HepG2 (cell line): ENCODE data around the gene TOP2B. TPM values are rescaled to one million over a fixed set of nuclear protein-coding genes. Genes with fewer than 3 reads are reported as not detected.

Source experiments
- FOSL2 ChIP-seq: sonication (generic); formaldehyde crosslinking; IDR thresholded peaks from 2 replicates; pipeline ENCODE4 v1.4.0; 2020; ENCODE audit warnings: missing genetic modification reagents
- IKZF4 ChIP-seq: sonication (generic); formaldehyde crosslinking; IDR thresholded peaks from 2 replicates; pipeline ENCODE4 v1.5.1; 2020; ENCODE audit warnings: borderline replicate concordance, mild to moderate bottlenecking, low read depth, missing genetic modification reagents; ENCODE audit errors: not compliant biosample characterization
- KMT2B ChIP-seq: IDR thresholded peaks from 2 replicates; pipeline ENCODE4 v1.6.1; 2016; ENCODE audit warnings: missing genetic modification reagents, missing compliant biosample characterization
- MTA1 ChIP-seq: sonication (generic); formaldehyde crosslinking; IDR thresholded peaks from 2 replicates; pipeline ENCODE4 v1.4.0; 2020; ENCODE audit warnings: missing genetic modification reagents, mild to moderate bottlenecking, borderline replicate concordance
- MYC ChIP-seq: sonication (generic); formaldehyde crosslinking; IDR thresholded peaks from 2 replicates; pipeline ENCODE4 v1.9.0; 2021; ENCODE audit warnings: missing genetic modification reagents, borderline replicate concordance
- NBN ChIP-seq: fragments of 450-650 bp; conservative IDR thresholded peaks from 2 replicates; pipeline ENCODE4 v1.6.1; 2017
- NFE2 ChIP-seq: sonication (generic); formaldehyde crosslinking; IDR thresholded peaks from 2 replicates; pipeline ENCODE4 v1.4.0; 2020; ENCODE audit warnings: missing genetic modification reagents
- SP1 ChIP-seq, 2 experiments: fragments of 450-650 bp in 1 of 2; sonication (generic) in 1 of 2; formaldehyde crosslinking in 1 of 2; IDR thresholded peaks; 2 replicates each; pipeline versions ENCODE4 v1.4.0 to v1.6.1; 2016 to 2020; ENCODE audit warnings: missing genetic modification reagents in 1 of 2
- SRY ChIP-seq: sonication (generic); formaldehyde crosslinking; IDR thresholded peaks from 2 replicates; pipeline ENCODE4 v1.8.0; 2022; ENCODE audit warnings: mild to moderate bottlenecking, missing genetic modification reagents
- SSRP1 ChIP-seq: IDR thresholded peaks from 2 replicates; pipeline ENCODE4 v1.6.1; 2016; ENCODE audit warnings: control low read depth
- TRIM24 ChIP-seq: sonication (generic); formaldehyde crosslinking; IDR thresholded peaks from 2 replicates; pipeline ENCODE4 v1.8.0; 2022; ENCODE audit warnings: mild to moderate bottlenecking, missing genetic modification reagents
- TSC22D2 ChIP-seq: sonication (generic); formaldehyde crosslinking; IDR thresholded peaks from 2 replicates; pipeline ENCODE4 v1.5.1; 2020; ENCODE audit warnings: missing genetic modification reagents, mild to moderate bottlenecking, borderline replicate concordance
- U2AF2 ChIP-seq: fragments of 200-400 bp; formaldehyde crosslinking; IDR thresholded peaks from 2 replicates; pipeline ENCODE4 v1.6.1; 2017; ENCODE audit warnings: low read depth, mild to moderate bottlenecking, low read length
- ZNF629 ChIP-seq: sonication (generic); formaldehyde crosslinking; conservative IDR thresholded peaks from 2 replicates; pipeline ENCODE4 v1.5.0; 2020; ENCODE audit warnings: missing genetic modification reagents
- polyA plus RNA-seq, 8 experiments: library from polyadenylated mRNA; depleted of rRNA in 3 of 8; stranded (reverse) in 7 of 8; unstranded in 1 of 8; fragments of >200 nt; fragmentation: Illumina TruSeq in 4 of 8; extraction: Trizol in 4 of 8; gene quantifications; 2 replicates each; pipeline versions ENCODE4 v1.2.1 to v1.2.3, GENCODE V29; 2011 to 2016; ENCODE audit warnings: low read depth in 4 of 8, missing spikeins in 1 of 8, mixed read lengths in 1 of 8; ENCODE audit not compliant: insufficient read depth in 1 of 8
- total RNA-seq, 5 experiments: library from RNA; depleted of rRNA; stranded (reverse); fragments of >200 nt; fragmentation: Illumina TruSeq; extraction: Trizol; gene quantifications; 2 replicates each; pipeline ENCODE4 v1.2.3, GENCODE V29; 2016; ENCODE audit warnings: low read depth in 1 of 5
- TF ChIP-seq, protein P1 (sequence below): IDR thresholded peaks from 2 replicates; pipeline ENCODE4 v1.6.1; 2016; ENCODE audit warnings: missing compliant biosample characterization, missing genetic modification reagents, borderline replicate concordance
- TF ChIP-seq, protein P2 (sequence below): sonication (generic); formaldehyde crosslinking; IDR thresholded peaks from 2 replicates; pipeline ENCODE4 v1.8.0; 2022; ENCODE audit warnings: missing genetic modification reagents, mild to moderate bottlenecking, inconsistent platforms, borderline replicate concordance
- TF ChIP-seq, protein P3 (sequence below): sonication (generic); formaldehyde crosslinking; conservative IDR thresholded peaks from 2 replicates; pipeline ENCODE4 v1.4.0; 2020; ENCODE audit warnings: mild to moderate bottlenecking, missing genetic modification reagents, moderate library complexity
- TF ChIP-seq, protein P4 (sequence below): sonication (generic); formaldehyde crosslinking; IDR thresholded peaks from 2 replicates; pipeline ENCODE4 v1.5.0; 2020; ENCODE audit warnings: mild to moderate bottlenecking, missing genetic modification reagents, borderline replicate concordance
- TF ChIP-seq, protein P5 (sequence below): sonication (generic); formaldehyde crosslinking; IDR thresholded peaks from 2 replicates; pipeline ENCODE4 v1.4.0; 2020; ENCODE audit warnings: mild to moderate bottlenecking, low read depth, missing genetic modification reagents
- TF ChIP-seq, protein P6 (sequence below): sonication (generic); formaldehyde crosslinking; IDR thresholded peaks from 2 replicates; pipeline ENCODE4 v1.5.0; 2020; ENCODE audit warnings: missing genetic modification reagents

Gene TOP2B
- total and polyA plus RNA-seq, 2 of the 13 experiments (the other 11 are each of a cell fraction or from before 2014, with no cell fraction given), result 27.6 to 88.1 TPM

DNA sequence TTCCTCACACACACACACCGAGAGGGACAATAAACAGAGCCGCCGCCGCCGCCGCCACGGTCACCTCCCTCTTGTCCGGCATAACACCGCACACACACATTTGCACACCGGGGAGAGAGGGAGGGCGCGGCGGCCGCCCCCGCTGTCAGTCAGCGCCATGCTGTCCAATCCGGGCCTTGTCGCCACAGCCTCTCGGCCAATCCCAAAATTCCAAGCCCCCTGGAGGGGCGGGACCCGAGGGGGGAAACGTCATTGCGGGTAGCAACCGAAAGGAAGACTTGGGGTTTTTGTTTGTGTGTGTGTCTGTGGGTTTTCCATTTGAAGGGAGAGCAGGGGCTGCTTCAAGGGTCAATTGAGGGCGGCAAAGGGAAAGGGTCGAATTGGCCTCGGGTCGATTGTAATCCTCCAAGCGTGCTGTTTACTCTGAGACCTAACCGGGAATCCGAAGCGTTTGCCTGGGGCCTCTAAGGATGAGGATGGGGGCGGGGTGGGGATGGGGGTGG, at the start of gene TOP2B (continued):
- TF ChIP-seq TRIM24 (CRISPR knock-in tag), result no peak
- TF ChIP-seq, protein P1, sequence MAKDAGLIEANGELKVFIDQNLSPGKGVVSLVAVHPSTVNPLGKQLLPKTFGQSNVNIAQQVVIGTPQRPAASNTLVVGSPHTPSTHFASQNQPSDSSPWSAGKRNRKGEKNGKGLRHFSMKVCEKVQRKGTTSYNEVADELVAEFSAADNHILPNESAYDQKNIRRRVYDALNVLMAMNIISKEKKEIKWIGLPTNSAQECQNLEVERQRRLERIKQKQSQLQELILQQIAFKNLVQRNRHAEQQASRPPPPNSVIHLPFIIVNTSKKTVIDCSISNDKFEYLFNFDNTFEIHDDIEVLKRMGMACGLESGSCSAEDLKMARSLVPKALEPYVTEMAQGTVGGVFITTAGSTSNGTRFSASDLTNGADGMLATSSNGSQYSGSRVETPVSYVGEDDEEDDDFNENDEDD (CRISPR knock-in tag), result no peak
- TF ChIP-seq, protein P2, sequence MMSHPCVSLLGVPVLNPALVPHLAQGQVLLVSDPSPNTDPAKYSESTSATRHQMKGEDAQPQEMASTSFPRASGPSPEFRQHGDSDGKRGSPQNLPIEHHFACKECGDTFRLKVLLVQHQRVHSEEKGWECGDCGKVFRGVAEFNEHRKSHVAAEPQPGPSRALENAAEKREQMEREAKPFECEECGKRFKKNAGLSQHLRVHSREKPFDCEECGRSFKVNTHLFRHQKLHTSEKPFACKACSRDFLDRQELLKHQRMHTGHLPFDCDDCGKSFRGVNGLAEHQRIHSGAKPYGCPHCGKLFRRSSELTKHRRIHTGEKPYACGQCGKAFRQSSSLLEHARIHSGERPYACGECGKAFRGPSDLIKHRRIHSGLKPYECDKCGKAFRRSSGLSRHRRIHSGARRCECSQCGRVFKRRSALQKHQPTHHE (CRISPR knock-in tag), result no peak
- TF ChIP-seq, protein P3, sequence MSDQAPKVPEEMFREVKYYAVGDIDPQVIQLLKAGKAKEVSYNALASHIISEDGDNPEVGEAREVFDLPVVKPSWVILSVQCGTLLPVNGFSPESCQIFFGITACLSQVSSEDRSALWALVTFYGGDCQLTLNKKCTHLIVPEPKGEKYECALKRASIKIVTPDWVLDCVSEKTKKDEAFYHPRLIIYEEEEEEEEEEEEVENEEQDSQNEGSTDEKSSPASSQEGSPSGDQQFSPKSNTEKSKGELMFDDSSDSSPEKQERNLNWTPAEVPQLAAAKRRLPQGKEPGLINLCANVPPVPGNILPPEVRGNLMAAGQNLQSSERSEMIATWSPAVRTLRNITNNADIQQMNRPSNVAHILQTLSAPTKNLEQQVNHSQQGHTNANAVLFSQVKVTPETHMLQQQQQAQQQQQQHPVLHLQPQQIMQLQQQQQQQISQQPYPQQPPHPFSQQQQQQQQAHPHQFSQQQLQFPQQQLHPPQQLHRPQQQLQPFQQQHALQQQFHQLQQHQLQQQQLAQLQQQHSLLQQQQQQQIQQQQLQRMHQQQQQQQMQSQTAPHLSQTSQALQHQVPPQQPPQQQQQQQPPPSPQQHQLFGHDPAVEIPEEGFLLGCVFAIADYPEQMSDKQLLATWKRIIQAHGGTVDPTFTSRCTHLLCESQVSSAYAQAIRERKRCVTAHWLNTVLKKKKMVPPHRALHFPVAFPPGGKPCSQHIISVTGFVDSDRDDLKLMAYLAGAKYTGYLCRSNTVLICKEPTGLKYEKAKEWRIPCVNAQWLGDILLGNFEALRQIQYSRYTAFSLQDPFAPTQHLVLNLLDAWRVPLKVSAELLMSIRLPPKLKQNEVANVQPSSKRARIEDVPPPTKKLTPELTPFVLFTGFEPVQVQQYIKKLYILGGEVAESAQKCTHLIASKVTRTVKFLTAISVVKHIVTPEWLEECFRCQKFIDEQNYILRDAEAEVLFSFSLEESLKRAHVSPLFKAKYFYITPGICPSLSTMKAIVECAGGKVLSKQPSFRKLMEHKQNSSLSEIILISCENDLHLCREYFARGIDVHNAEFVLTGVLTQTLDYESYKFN, result 0 out of 2 replicates have a peak, but pooled peaks have one; percentile 11
- TF ChIP-seq MYC (CRISPR knock-in tag), result peak; percentile 54
- no peak for TF ChIP-seq FOSL2 (CRISPR knock-in tag)
- no peak for TF ChIP-seq NFE2 (CRISPR knock-in tag)
- no peak for TF ChIP-seq IKZF4 (CRISPR knock-in tag)
- TF ChIP-seq NBN, result no peak
- TF ChIP-seq, protein P4, sequence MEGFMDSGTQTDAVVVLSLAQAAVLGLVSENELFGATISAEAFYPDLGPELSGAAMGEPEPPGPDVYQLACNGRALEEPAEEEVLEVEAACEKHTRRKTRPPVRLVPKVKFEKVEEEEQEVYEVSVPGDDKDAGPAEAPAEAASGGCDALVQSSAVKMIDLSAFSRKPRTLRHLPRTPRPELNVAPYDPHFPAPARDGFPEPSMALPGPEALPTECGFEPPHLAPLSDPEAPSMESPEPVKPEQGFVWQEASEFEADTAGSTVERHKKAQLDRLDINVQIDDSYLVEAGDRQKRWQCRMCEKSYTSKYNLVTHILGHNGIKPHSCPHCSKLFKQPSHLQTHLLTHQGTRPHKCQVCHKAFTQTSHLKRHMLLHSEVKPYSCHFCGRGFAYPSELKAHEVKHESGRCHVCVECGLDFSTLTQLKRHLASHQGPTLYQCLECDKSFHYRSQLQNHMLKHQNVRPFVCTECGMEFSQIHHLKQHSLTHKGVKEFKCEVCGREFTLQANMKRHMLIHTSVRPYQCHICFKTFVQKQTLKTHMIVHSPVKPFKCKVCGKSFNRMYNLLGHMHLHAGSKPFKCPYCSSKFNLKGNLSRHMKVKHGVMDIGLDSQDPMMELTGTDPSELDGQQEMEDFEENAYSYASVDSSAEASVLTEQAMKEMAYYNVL (CRISPR knock-in tag), result no peak
- no peak for TF ChIP-seq TSC22D2 (CRISPR knock-in tag)
- peak; percentile 80 for TF ChIP-seq KMT2B (CRISPR knock-in tag)
- TF ChIP-seq, protein P5, sequence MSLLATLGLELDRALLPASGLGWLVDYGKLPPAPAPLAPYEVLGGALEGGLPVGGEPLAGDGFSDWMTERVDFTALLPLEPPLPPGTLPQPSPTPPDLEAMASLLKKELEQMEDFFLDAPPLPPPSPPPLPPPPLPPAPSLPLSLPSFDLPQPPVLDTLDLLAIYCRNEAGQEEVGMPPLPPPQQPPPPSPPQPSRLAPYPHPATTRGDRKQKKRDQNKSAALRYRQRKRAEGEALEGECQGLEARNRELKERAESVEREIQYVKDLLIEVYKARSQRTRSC, result no peak
- 0 out of 2 replicates have a peak, but pooled peaks have one; percentile 28 for TF ChIP-seq ZNF629 (CRISPR knock-in tag)
- TF ChIP-seq SP1 (IDR thresholded peaks at IDR 0.05), result no peak
- TF ChIP-seq SP1 (CRISPR knock-in tag; IDR thresholded peaks at IDR 0.05), result peak; percentile 86
- TF ChIP-seq SSRP1 (CRISPR knock-in tag), result no peak
- TF ChIP-seq U2AF2, result no peak
- TF ChIP-seq MTA1 (CRISPR knock-in tag), result no peak
- TF ChIP-seq SRY (CRISPR knock-in tag), result no peak
- TF ChIP-seq, protein P6, sequence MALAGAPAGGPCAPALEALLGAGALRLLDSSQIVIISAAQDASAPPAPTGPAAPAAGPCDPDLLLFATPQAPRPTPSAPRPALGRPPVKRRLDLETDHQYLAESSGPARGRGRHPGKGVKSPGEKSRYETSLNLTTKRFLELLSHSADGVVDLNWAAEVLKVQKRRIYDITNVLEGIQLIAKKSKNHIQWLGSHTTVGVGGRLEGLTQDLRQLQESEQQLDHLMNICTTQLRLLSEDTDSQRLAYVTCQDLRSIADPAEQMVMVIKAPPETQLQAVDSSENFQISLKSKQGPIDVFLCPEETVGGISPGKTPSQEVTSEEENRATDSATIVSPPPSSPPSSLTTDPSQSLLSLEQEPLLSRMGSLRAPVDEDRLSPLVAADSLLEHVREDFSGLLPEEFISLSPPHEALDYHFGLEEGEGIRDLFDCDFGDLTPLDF, result peak; percentile 44; the same call in 1 of the 2 replicates
